Measurements from ENCODE around the gene GNG13.

The GNG13 gene

GRCh38 chr16:774086-775001, 26.2 kb downstream of the GNG13 start:
- no peak overlapping the region for H3K27ac ChIP-seq
- TF ChIP-seq, protein P1, sequence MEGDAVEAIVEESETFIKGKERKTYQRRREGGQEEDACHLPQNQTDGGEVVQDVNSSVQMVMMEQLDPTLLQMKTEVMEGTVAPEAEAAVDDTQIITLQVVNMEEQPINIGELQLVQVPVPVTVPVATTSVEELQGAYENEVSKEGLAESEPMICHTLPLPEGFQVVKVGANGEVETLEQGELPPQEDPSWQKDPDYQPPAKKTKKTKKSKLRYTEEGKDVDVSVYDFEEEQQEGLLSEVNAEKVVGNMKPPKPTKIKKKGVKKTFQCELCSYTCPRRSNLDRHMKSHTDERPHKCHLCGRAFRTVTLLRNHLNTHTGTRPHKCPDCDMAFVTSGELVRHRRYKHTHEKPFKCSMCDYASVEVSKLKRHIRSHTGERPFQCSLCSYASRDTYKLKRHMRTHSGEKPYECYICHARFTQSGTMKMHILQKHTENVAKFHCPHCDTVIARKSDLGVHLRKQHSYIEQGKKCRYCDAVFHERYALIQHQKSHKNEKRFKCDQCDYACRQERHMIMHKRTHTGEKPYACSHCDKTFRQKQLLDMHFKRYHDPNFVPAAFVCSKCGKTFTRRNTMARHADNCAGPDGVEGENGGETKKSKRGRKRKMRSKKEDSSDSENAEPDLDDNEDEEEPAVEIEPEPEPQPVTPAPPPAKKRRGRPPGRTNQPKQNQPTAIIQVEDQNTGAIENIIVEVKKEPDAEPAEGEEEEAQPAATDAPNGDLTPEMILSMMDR (conservative IDR thresholded peaks at IDR 0.05), result no peak
- no peak for TF ChIP-seq ZFX (IDR thresholded peaks at IDR 0.05)

GRCh38 chr16:772959-773358, 27.6 kb downstream of the GNG13 start:
- H3K27ac ChIP-seq, result no peak overlapping the region
- TF ChIP-seq, protein P1 (conservative IDR thresholded peaks at IDR 0.05), result no peak
- TF ChIP-seq ZFX (IDR thresholded peaks at IDR 0.05), result no peak

DNA sequence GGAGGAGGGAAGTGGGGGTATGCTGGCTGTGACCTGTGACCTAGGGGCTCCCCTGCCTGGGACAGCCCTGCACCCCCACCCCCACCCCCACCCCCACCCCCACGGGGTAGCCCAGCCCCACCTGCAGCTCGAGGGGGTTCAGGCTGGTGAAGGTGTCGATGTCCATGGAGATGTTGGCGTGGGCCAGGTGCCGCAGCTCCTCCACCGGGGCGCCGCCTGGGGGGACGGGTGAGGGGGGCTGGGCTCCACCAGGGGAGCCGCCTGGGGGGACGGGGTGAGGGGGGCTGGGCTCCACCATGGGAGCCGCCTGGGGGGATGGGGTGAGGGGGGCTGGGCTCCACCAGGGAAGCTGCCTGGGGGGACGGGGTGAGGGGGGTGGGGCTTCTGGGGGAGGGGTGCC, 30.1 kb downstream of the GNG13 start:
- TF ChIP-seq ZFX (IDR thresholded peaks at IDR 0.05), result no peak
- TF ChIP-seq, protein P1 (conservative IDR thresholded peaks at IDR 0.05), result no peak
- no peak overlapping the region for H3K27ac ChIP-seq

DNA sequence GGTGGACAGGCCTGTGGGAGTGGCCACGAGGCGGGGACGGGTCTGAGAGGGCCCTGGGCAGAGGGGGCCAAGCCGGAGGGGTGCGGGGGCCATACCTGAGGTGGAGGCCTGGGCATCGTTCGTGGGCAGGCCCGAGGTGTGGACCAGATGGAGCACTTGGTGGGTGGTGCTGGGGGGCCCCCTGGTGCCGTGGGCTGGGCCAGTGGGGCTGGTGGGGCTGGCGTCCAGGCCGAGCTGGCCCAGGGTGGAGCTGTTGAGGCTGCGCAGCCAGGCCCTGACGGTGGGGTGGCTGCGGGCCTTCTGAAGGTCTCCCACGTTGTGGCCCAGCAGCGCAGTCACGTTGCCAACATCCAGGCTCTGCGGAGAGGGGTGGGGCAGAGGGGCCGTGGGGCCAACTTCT, 30.6 kb downstream of the GNG13 start:
- no peak overlapping the region for H3K27ac ChIP-seq
- TF ChIP-seq, protein P1 (conservative IDR thresholded peaks at IDR 0.05), result no peak
- no peak for TF ChIP-seq ZFX (IDR thresholded peaks at IDR 0.05)

DNA sequence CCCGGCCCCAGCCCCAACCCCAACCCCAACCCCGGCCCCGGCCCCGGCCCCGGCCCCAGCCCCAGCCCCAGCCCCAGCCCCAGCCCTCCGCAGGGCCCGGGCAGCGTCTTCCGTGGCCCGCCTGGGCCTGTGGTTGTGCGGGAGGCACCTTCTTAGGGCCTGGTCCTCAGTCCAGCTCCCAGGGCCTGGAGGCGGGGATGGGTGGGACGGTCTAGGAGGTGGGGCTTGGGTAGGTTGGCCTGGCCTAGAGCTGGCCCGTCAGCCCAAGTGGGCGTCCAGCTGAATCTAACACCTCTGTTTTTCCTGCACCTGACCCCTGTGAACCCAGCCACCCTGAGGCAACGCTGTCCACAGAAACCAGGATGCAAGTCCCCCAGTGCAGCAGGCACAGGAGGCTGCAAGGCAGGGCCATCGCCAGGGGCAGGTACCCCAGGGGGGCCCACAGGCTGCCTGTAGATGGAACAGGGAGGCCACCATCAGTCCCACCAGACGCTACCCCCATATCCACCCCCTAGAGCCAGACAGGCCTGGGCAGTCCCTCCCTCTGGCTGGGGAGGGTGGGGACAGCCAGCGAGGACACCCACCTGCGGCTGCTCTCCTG, 31.2 kb downstream of the GNG13 start:
- TF ChIP-seq, protein P1 (conservative IDR thresholded peaks at IDR 0.05), result no peak
- no peak for TF ChIP-seq ZFX (IDR thresholded peaks at IDR 0.05)
- H3K27ac ChIP-seq, result no peak overlapping the region

DNA sequence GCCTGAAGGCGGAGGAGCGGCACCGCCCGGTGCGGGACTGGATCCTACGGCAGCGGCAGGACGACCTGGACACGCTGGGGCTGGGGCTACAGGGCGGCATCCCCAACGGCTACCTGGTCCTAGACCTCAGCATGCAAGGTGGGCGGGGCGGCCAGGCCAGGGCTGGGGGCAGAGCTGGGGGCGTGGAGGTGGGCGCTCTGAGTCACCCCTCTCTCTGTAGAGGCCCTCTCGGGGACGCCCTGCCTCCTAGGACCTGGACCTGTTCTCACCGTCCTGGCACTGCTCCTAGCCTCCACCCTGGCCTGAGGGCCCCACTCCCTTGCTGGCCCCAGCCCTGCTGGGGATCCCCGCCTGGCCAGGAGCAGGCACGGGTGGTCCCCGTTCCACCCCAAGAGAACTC, 32.1 kb downstream of the GNG13 start:
- no peak overlapping the region for H3K27ac ChIP-seq
- TF ChIP-seq, protein P1 (conservative IDR thresholded peaks at IDR 0.05), result no peak
- no peak for TF ChIP-seq ZFX (IDR thresholded peaks at IDR 0.05)

- H3K27ac ChIP-seq, result no peak overlapping the region
- no peak for TF ChIP-seq ZFX (IDR thresholded peaks at IDR 0.05)
- TF ChIP-seq, protein P1 (conservative IDR thresholded peaks at IDR 0.05), result no peak
Observed at GRCh38 chr16:767743-768235, 32.7 kb downstream of the GNG13 start.

Measured in C4-2B (cell line).